Esophagus squamous epithelium (tissue), 5 donors: ENCODE results near the gene PTPRCAP. TPM values are rescaled to one million over a fixed set of nuclear protein-coding genes. Genes with fewer than 3 reads are reported as not detected.
A peak's percentile ranks its signal among the peaks of the same experiment; 100 is the strongest.
"Not testable (repeated sequence)": the region's sequence is repeated elsewhere in the genome, so short reads cannot be mapped to it uniquely, and the experiment has no call there.

Source experiments
- DNase-seq: peaks from one replicate; lab custom pipeline; 2025; lab: John Stamatoyannopoulos, UW
- H3K27ac ChIP-seq, 4 donors: fragments of 200-600 bp; sonication (generic); one replicate each; pipeline ENCODE4 v1.5.1; 2016 to 2019; ENCODE audit warnings: mild to moderate bottlenecking in 1 of 4
- H3K27me3 ChIP-seq, 4 donors: fragments of 200-600 bp; sonication (generic); 1 replicate in 3 of 4; 2 replicates in 1 of 4; pipeline versions ENCODE4 v1.5.1 to v1.6.0; 2017 to 2021; ENCODE audit warnings: antibody characterized with exemption in 1 of 4
- H3K36me3 ChIP-seq, 3 donors: fragments of 200-600 bp; sonication (generic); one replicate each; pipeline ENCODE4 v1.5.1; 2016 to 2019
- H3K4me1 ChIP-seq, 3 donors: fragments of 200-600 bp; sonication (generic); one replicate each; pipeline ENCODE4 v1.5.1; 2017 to 2019
- H3K4me3 ChIP-seq, 4 donors: fragments of 200-600 bp; sonication (generic); 1 replicate in 3 of 4; 2 replicates in 1 of 4; pipeline ENCODE4 v1.5.1; 2016 to 2019; ENCODE audit warnings: mild to moderate bottlenecking in 2 of 4, moderate library complexity in 1 of 4
- H3K9me3 ChIP-seq, 3 donors: fragments of 200-600 bp; sonication (generic); one replicate each; pipeline ENCODE4 v1.5.1; 2016 to 2019
- CTCF ChIP-seq, 6 experiments: fragments of 450-650 bp in 4 of 6; fragments of 200-600 bp in 2 of 6; sonication (generic) in 2 of 6; IDR thresholded peaks; one replicate each; pipeline ENCODE4 v1.5.1; 2016 to 2019; ENCODE audit warnings: antibody characterized with exemption in 6 of 6, mild to moderate bottlenecking in 4 of 6, moderate library complexity in 4 of 6
- POLR2A ChIP-seq, 4 donors: fragments of 450-650 bp; IDR thresholded peaks; one replicate each; pipeline ENCODE4 v1.6.1; 2017; ENCODE audit warnings: antibody characterized with exemption in 4 of 4, mild to moderate bottlenecking in 4 of 4, moderate library complexity in 3 of 4
- WGBS, 2 donors: methylation state at CpG; one replicate each; pipeline ENCODE4 v1.1.5; 2018; 5-methylcytosine and 5-hydroxymethylcytosine counted together
- intact Hi-C: fragments of 100-400 bp; cut with DNase I; formaldehyde crosslinking; loops from one replicate; pipeline ENCODE4 v1.15.0; 2022
- total RNA-seq, 4 donors: library from RNA; depleted of rRNA; stranded (reverse); fragments of >200 nt; gene quantifications; one replicate each; pipeline ENCODE4 v1.1.0, GENCODE V29; 2016
- donor health status: DM: yes; HTN: yes; CAD: no.

PTPRCAP gene
- total RNA-seq, 4 donors from 2014 or later, result 5.9 to 14.1 (median 6.8) TPM

DNA sequence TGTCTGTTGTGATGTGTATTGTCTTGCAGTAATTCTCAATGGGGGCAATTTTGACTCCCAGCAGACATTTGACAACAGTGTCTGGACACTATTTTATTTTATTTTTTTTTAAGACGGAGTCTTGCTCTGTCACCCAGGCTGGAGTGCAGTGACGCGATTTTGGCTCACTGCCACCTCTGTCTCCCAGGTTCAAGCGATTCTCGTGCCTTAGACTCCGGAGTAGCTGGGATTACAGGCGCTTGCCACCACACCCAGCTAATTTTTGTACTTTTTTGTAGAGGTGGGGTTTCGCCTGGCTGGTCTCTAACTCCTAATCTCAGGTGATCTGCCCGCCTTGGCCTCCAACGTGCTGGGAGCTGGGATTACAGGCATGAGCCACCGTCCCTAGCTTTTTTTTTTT is 7.8 kb downstream of the PTPRCAP start:
- Histone ChIP-seq H3K4me1 (peaks cover 24 to 62% (median 28%) of the 10 kb centered on the region in 3 donors), H3K27ac (peak overlapping the region; percentile 93 to 97 (median 95)), H3K4me3 (peak overlapping the region in 3 of 4 donors; percentile 85 to 95 (median 86)), H3K9me3 (no peaks in the 10 kb centered on the region), H3K36me3 (peaks cover 33 to 51% (median 33%) of the 10 kb centered on the region in 3 donors), H3K27me3 (no peaks in the 10 kb centered on the region)
- intact Hi-C loops, result no loop called here
- TF ChIP-seq POLR2A (IDR thresholded peaks at IDR 0.05), result no peak
- TF ChIP-seq CTCF (IDR thresholded peaks at IDR 0.05), result no peak
- DNase-seq, result no peak
- whole genome bisulfite sequencing, 2 donors, result 37 to 43% methylated on average over 9 to 11 of the region's 11 CpGs

GRCh38 chr11:67429038-67429668 is 8.3 kb downstream of the PTPRCAP start:
- Histone ChIP-seq H3K36me3 (peaks cover 27 to 46% (median 27%) of the 10 kb centered on the region in 3 donors), H3K4me1 (peaks cover 22 to 56% (median 24%) of the 10 kb centered on the region in 3 donors), H3K4me3 (peak overlapping the region; percentile 85 to 96 (median 90)), H3K27ac (peak overlapping the region; percentile 93 to 97 (median 95)), H3K9me3 (no peaks in the 10 kb centered on the region), H3K27me3 (no peaks in the 10 kb centered on the region)
- intact Hi-C loops, result no loop called here
- TF ChIP-seq POLR2A (IDR thresholded peaks at IDR 0.05) (peak in 1 of 4 donors; percentile 24), CTCF (IDR thresholded peaks at IDR 0.05) (no peak)
- WGBS, 2 donors, result 22 to 47% methylated on average over 2 to 9 of the region's 12 CpGs
- DNase-seq, result no peak

- Histone ChIP-seq H3K4me3 (peak within 1 kb of the TSS; percentile 85 to 96 (median 90)), H3K27me3 (no peaks in the 10 kb centered on the region), H3K9me3 (no peaks in the 10 kb centered on the region), H3K27ac (peak within 1 kb of the TSS; percentile 93 to 97 (median 95)), H3K4me1 (peaks cover 17 to 52% (median 22%) of the 10 kb centered on the region in 3 donors), H3K36me3 (peaks cover 19 to 38% (median 19%) of the 10 kb centered on the region in 3 donors)
- TF ChIP-seq CTCF (IDR thresholded peaks at IDR 0.05) (peak in 2 of 6 experiments; percentile 6 to 50), POLR2A (IDR thresholded peaks at IDR 0.05) (peak in 3 of 4 donors; percentile 95 to 96 (median 95))
- intact Hi-C loops, result no loop called here
- peak; percentile 94 for DNase-seq
- 0% methylated on average over 7 to 33 of the region's 68 CpGs for WGBS, 2 donors
Measured at GRCh38 chr11:67428052-67429001, 9.2 kb downstream of the PTPRCAP start, which contains the start of gene RPS6KB2. Gene RPS6KB2 (plus strand): TSS chr11:67428494. CDS start chr11:67428546, 52 bp downstream.

DNA sequence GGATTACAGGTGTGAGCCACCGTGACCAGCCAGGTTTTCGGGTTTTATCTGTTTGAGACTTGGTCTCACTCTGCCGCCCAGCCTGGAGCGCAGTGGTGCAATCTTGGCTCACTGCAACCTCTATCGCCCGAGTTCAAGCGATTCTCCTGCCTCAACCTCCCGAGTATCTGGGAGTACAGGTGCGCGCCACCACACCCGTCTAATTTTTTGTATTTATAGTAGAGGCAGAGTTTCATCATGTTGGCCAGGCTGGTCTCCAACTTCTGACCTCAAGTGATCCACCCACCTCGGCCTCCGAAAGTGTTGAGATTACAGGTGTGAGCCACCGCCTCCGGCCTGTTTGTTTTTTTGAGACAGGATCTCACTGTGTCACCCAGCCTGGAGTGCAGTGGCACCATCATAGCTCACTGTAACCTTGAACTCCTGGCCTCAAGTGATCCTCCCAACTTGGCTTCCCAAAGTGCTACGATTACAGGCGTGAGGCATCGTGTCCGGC is 10.1 kb downstream of the PTPRCAP start:
- peak overlapping the region; percentile 85 to 96 (median 90) for H3K4me3 ChIP-seq
- H3K9me3 ChIP-seq, DNase-seq, intact Hi-C loops, H3K27me3 ChIP-seq: not testable (repeated sequence)
- H3K36me3 ChIP-seq, result peaks cover 10 to 28% (median 10%) of the 10 kb centered on the region in 3 donors
- peaks cover 11 to 54% (median 29%) of the 10 kb centered on the region in 3 donors for H3K4me1 ChIP-seq
- 66 to 70% methylated on average over 19 of the region's 19 CpGs for WGBS, 2 donors
- peak overlapping the region; percentile 93 to 97 (median 95) for H3K27ac ChIP-seq

DNA sequence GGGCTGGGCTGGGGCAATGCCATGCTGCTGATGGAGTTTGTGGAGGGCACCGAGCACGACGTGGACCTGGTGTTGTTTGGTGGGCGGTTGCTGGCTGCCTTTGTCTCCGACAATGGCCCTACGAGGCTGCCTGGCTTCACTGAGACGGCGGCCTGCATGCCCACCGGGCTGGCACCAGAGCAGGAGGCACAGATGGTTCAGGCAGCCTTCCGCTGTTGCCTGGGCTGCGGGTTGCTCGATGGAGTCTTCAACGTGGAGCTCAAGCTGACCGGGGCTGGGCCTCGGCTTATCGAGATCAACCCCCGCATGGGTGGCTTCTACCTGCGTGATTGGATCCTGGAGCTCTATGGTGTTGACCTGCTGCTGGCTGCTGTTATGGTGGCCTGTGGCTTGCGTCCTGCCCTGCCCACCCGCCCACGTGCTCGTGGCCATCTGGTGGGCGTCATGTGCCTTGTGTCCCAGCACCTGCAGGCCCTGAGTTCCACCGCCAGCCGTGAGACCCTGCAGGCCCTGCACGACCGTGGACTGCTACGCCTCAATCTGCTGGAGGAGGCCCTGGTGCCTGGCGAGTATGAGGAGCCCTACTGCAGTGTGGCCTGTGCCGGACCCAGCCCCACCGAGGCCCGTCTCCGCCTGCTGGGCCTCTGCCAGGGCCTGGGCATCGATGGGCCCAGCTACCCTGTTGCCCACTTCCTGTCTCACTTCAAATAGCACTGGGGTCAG is 13.4 kb downstream of the PTPRCAP start:
- H3K4me1 ChIP-seq, result peaks cover 18 to 52% (median 32%) of the 10 kb centered on the region in 3 donors
- H3K27me3 ChIP-seq, result no peaks in the 10 kb centered on the region
- no peaks in the 10 kb centered on the region for H3K36me3 ChIP-seq
- intact Hi-C loops, result no loop called here
- H3K4me3 ChIP-seq, result no peak overlapping the region
- H3K27ac ChIP-seq, result no peak overlapping the region
- 92% methylated on average over 7 of the region's 34 CpGs; no CpG with 5 or more reads in 1 of the 2 donors for WGBS, 2 donors
- TF ChIP-seq CTCF (IDR thresholded peaks at IDR 0.05) (no peak), POLR2A (IDR thresholded peaks at IDR 0.05) (no peak)
- no peak for DNase-seq
- no peaks in the 10 kb centered on the region for H3K9me3 ChIP-seq
